ENCODE data around the gene NR1H2. TPM values are rescaled to one million over a fixed set of nuclear protein-coding genes. Genes with fewer than 3 reads are reported as not detected.

Gene NR1H2
- total and polyA plus RNA-seq, 3 donors from 2014 or later = 68.0 to 96.6 (median 93.8) TPM

DNA sequence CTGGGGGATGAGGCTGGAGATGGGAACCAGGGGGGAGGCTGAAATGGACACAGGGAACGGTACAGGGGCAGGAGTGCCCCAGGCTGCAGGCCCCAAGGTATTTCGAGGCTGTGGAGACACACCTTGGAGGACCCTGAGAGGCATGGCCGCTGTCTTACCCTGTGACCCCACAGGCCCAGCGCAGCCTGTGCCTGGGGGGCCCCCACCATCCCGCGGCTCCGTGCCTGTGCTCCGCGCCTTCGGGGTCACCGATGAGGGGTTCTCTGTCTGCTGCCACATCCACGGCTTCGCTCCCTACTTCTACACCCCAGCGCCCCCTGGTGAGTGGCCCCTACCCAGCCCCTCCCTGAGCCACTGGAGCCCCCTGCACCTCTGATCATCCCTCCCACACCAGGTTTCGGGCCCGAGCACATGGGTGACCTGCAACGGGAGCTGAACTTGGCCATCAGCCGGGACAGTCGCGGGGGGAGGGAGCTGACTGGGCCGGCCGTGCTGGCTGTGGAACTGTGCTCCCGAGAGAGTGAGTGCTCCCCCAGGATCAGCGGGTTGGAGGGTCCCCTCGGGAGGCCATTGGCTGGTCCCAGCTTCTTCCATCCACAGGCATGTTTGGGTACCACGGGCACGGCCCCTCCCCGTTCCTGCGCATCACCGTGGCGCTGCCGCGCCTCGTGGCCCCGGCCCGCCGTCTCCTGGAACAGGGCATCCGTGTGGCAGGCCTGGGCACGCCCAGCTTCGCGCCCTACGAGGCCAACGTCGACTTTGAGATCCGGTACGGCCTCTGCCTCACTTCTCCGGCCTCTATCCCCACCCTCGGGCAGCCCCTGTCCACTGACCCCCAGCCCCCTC lies 25.6 kb downstream of the NR1H2 start:
- H3K4me1 ChIP-seq = no peaks in the 10 kb centered on the region
- H3K36me3 ChIP-seq (ENCODE audit: low read depth, missing control alignments) = no peaks in the 10 kb centered on the region
- no peak for DNase-seq
- no peak overlapping the region for H3K4me3 ChIP-seq
- H3K27ac ChIP-seq = no peak overlapping the region
- 85 to 94% methylated on average over 25 to 48 of the region's 48 CpGs for WGBS, 2 donors
- intact Hi-C loops (cut with DNase I; ENCODE audit: low total_unique reads) = no loop called here
- H3K27me3 ChIP-seq = no peaks in the 10 kb centered on the region
- H3K9me3 ChIP-seq = no peaks in the 10 kb centered on the region
- no peak for TF ChIP-seq POLR2A (IDR thresholded peaks at IDR 0.05)
- TF ChIP-seq, protein P1, sequence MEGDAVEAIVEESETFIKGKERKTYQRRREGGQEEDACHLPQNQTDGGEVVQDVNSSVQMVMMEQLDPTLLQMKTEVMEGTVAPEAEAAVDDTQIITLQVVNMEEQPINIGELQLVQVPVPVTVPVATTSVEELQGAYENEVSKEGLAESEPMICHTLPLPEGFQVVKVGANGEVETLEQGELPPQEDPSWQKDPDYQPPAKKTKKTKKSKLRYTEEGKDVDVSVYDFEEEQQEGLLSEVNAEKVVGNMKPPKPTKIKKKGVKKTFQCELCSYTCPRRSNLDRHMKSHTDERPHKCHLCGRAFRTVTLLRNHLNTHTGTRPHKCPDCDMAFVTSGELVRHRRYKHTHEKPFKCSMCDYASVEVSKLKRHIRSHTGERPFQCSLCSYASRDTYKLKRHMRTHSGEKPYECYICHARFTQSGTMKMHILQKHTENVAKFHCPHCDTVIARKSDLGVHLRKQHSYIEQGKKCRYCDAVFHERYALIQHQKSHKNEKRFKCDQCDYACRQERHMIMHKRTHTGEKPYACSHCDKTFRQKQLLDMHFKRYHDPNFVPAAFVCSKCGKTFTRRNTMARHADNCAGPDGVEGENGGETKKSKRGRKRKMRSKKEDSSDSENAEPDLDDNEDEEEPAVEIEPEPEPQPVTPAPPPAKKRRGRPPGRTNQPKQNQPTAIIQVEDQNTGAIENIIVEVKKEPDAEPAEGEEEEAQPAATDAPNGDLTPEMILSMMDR (IDR thresholded peaks at IDR 0.05) = no peak

GRCh38 chr19:50402544-50403301 lies 26.5 kb downstream of the NR1H2 start:
- H3K27me3 ChIP-seq = no peaks in the 10 kb centered on the region
- WGBS, 2 donors = 94 to 97% methylated on average over 26 to 41 of the region's 41 CpGs
- TF ChIP-seq, protein P1 (IDR thresholded peaks at IDR 0.05) = no peak
- TF ChIP-seq POLR2A (IDR thresholded peaks at IDR 0.05) = no peak
- H3K4me1 ChIP-seq = no peaks in the 10 kb centered on the region
- H3K36me3 ChIP-seq (ENCODE audit: low read depth, missing control alignments) = no peaks in the 10 kb centered on the region
- no peak overlapping the region for H3K27ac ChIP-seq
- H3K4me3 ChIP-seq = no peak overlapping the region
- no peaks in the 10 kb centered on the region for H3K9me3 ChIP-seq
- intact Hi-C loops (cut with DNase I; ENCODE audit: low total_unique reads) = no loop called here
- no peak for DNase-seq

DNA sequence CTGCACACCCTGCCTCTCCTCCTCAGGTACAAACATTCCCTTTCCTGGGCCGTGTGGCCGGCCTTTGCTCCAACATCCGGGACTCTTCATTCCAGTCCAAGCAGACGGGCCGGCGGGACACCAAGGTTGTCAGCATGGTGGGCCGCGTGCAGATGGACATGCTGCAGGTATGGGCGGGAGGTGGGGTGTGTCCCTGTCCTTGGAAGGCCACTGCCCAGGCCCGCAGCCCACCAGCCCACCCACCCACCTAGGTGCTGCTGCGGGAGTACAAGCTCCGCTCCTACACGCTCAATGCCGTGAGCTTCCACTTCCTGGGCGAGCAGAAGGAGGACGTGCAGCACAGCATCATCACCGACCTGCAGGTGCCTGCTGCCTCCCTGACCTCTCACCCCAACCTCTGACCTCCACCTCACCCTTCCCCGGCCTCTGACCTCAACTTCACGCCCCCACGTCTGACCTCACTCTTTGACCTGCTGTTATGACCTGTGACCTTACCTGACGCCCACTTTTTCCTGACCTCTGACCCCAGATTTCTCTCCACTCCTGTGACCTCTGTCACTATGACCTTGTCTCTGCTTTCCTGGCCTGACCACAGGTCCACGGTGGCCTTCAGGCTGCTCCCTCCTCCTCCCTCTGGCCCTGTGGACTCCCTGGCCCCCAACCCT lies 30.0 kb downstream of the NR1H2 start:
- no peaks in the 10 kb centered on the region for H3K36me3 ChIP-seq (ENCODE audit: low read depth, missing control alignments)
- intact Hi-C loops (cut with DNase I; ENCODE audit: low total_unique reads) = no loop called here
- DNase-seq = no peak
- H3K27me3 ChIP-seq = no peaks in the 10 kb centered on the region
- TF ChIP-seq, protein P1 (IDR thresholded peaks at IDR 0.05) = no peak
- no peak for TF ChIP-seq POLR2A (IDR thresholded peaks at IDR 0.05)
- no peak overlapping the region for H3K27ac ChIP-seq
- H3K4me3 ChIP-seq = no peak overlapping the region
- H3K9me3 ChIP-seq = no peaks in the 10 kb centered on the region
- no peaks in the 10 kb centered on the region for H3K4me1 ChIP-seq
- WGBS, 2 donors = 88 to 93% methylated on average over 11 to 22 of the region's 22 CpGs

DNA sequence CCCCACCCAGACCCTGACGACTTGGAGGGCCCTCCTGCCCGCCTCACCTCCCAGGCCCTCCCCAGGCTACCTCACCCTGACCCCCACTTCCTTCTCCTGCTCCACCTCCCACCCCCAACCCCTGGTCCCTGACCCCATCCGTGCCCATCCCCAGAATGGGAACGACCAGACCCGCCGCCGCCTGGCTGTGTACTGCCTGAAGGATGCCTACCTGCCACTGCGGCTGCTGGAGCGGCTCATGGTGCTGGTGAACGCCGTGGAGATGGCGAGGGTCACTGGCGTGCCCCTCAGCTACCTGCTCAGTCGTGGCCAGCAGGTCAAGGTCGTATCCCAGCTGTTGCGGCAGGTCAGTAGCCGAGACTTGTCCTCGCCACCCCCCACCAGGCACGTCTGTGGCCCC lies 30.6 kb downstream of the NR1H2 start:
- intact Hi-C loops (cut with DNase I; ENCODE audit: low total_unique reads) = no loop called here
- no peaks in the 10 kb centered on the region for H3K9me3 ChIP-seq
- no peaks in the 10 kb centered on the region for H3K4me1 ChIP-seq
- 90 to 95% methylated on average over 4 to 19 of the region's 19 CpGs for WGBS, 2 donors
- no peaks in the 10 kb centered on the region for H3K36me3 ChIP-seq (ENCODE audit: low read depth, missing control alignments)
- no peak for DNase-seq
- no peaks in the 10 kb centered on the region for H3K27me3 ChIP-seq
- H3K4me3 ChIP-seq = no peak overlapping the region
- H3K27ac ChIP-seq = no peak overlapping the region
- TF ChIP-seq POLR2A (IDR thresholded peaks at IDR 0.05) = no peak

- no peak for DNase-seq
- Histone ChIP-seq H3K4me1 (no peaks in the 10 kb centered on the region), H3K27me3 (no peaks in the 10 kb centered on the region), H3K36me3 (ENCODE audit: low read depth, missing control alignments) (no peaks in the 10 kb centered on the region), H3K27ac (no peak overlapping the region), H3K4me3 (no peak overlapping the region), H3K9me3 (no peaks in the 10 kb centered on the region)
- WGBS, 2 donors = 93 to 94% methylated on average over 3 to 17 of the region's 17 CpGs
- TF ChIP-seq, protein P1 (IDR thresholded peaks at IDR 0.05) = no peak
- TF ChIP-seq POLR2A (IDR thresholded peaks at IDR 0.05) = no peak
- intact Hi-C loops (cut with DNase I; ENCODE audit: low total_unique reads) = no loop called here
These were observed 33.1 kb downstream of the NR1H2 start for GRCh38 chr19:50409347-50409746.
